ENCODE data around the gene DOK3. TPM values are rescaled to one million over a fixed set of nuclear protein-coding genes. Genes with fewer than 3 reads are reported as not detected.

DOK3 gene
- total RNA-seq, 2 experiments from 2014 or later = 7.3 to 7.8 TPM

GRCh38 chr5:177476531-177477233 lies 32.9 kb downstream of the DOK3 start:
- ChIA-PET CTCF (interaction anchor here (0.8 to 3.7 kb wide), 7 partner anchors 19 to 86 kb away, joined by 5 to 16 read pairs (median 9); partner anchors contain the start of gene PDLIM7), POLR2A (interaction anchor here (1.1 to 3.5 kb wide), 4 partner anchors 17 to 50 kb away, joined by 3 to 12 read pairs (median 4); partner anchors contain the start of gene GRK6)
- Mint-ChIP-seq H3K4me3 (no peak overlapping the region), H3K27me3 (ENCODE audit: low read depth) (peaks cover 4% of the 10 kb centered on the region), H3K4me1 (ENCODE audit: low read depth) (peaks cover 68% of the 10 kb centered on the region), H3K9me3 (ENCODE audit: insufficient read depth) (no peaks in the 10 kb centered on the region), H3K36me3 (ENCODE audit: low read depth) (peaks cover 10% of the 10 kb centered on the region), H3K27ac (peak overlapping the region; percentile 58)
- DNase-seq = no peak
- ATAC-seq = no peak

GRCh38 chr5:177475563-177476427 lies 33.8 kb downstream of the DOK3 start:
- H3K9me3 Mint-ChIP-seq (ENCODE audit: insufficient read depth) = no peaks in the 10 kb centered on the region
- peak overlapping the region; percentile 58 for H3K27ac Mint-ChIP-seq
- no peak for ATAC-seq
- DNase-seq = no peak
- POLR2A ChIA-PET = interaction anchor here (1.1 to 1.7 kb wide), 2 partner anchors 38 to 49 kb away, joined by 3 to 4 read pairs; partner anchors contain the start of gene GRK6
- no peak overlapping the region for H3K4me3 Mint-ChIP-seq
- peaks cover 15% of the 10 kb centered on the region for H3K36me3 Mint-ChIP-seq (ENCODE audit: low read depth)
- peaks cover 77% of the 10 kb centered on the region for H3K4me1 Mint-ChIP-seq (ENCODE audit: low read depth)
- CTCF ChIA-PET = interaction anchor here (0.8 to 3.6 kb wide), 5 partner anchors 17 to 85 kb away, joined by 3 to 16 read pairs (median 9); no protein-coding TSS in a partner anchor
- H3K27me3 Mint-ChIP-seq (ENCODE audit: low read depth) = peaks cover 4% of the 10 kb centered on the region

- DNase-seq = no peak
- Mint-ChIP-seq H3K27ac (peak overlapping the region; percentile 70), H3K9me3 (ENCODE audit: insufficient read depth) (no peaks in the 10 kb centered on the region), H3K4me1 (ENCODE audit: low read depth) (peaks cover 78% of the 10 kb centered on the region), H3K4me3 (peak overlapping the region; percentile 54), H3K27me3 (ENCODE audit: low read depth) (peaks cover 4% of the 10 kb centered on the region), H3K36me3 (ENCODE audit: low read depth) (peaks cover 17% of the 10 kb centered on the region)
- no peak for ATAC-seq
- CTCF ChIA-PET = interaction anchor here (1.2 to 2.5 kb wide), 2 partner anchors 17 to 18 kb away, joined by 3 to 10 read pairs; no protein-coding TSS in a partner anchor
- POLR2A ChIA-PET = interaction anchor here (1.1 kb wide), 1 partner anchor 20 kb away, joined by 4 read pairs; no protein-coding TSS in a partner anchor
Measured at GRCh38 chr5:177474846-177475562, 34.6 kb downstream of the DOK3 start.

GRCh38 chr5:177474002-177474476 lies 35.6 kb downstream of the DOK3 start:
- Mint-ChIP-seq H3K4me1 (ENCODE audit: low read depth) (peaks cover 76% of the 10 kb centered on the region), H3K27ac (peak overlapping the region; percentile 70)
- POLR2A ChIA-PET = interaction anchor here (1.1 kb wide), 1 partner anchor 19 kb away, joined by 4 read pairs; no protein-coding TSS in a partner anchor

GRCh38 chr5:177473443-177474001 lies 36.1 kb downstream of the DOK3 start, which contains the start of gene DBN1:
DBN1 (minus strand) TSS chr5:177473634; CDS start chr5:177473521, 113 bp downstream.
- DNase-seq = peak; percentile 51
- H3K36me3 Mint-ChIP-seq (ENCODE audit: low read depth) = peaks cover 12% of the 10 kb centered on the region
- ATAC-seq = peak; percentile 27
- H3K4me3 Mint-ChIP-seq = peak within 1 kb of the TSS; percentile 80
- ChIA-PET CTCF (interaction anchor here (1.9 to 4.0 kb wide), 6 partner anchors 9 to 84 kb away, joined by 4 to 45 read pairs (median 26); partner anchors contain the start of gene PDLIM7), POLR2A (interaction anchor here (0.6 to 1.2 kb wide), 3 partner anchors 18 to 25 kb away, joined by 3 to 6 read pairs (median 4); no protein-coding TSS in a partner anchor)
- peaks cover 4% of the 10 kb centered on the region for H3K27me3 Mint-ChIP-seq (ENCODE audit: low read depth)
- peaks cover 76% of the 10 kb centered on the region for H3K4me1 Mint-ChIP-seq (ENCODE audit: low read depth)
- peak within 1 kb of the TSS; percentile 83 for H3K27ac Mint-ChIP-seq
- H3K9me3 Mint-ChIP-seq (ENCODE audit: insufficient read depth) = no peaks in the 10 kb centered on the region

More at GRCh38 chr5:177474002-177474476, 35.6 kb downstream of the DOK3 start:
- Mint-ChIP-seq H3K36me3 (ENCODE audit: low read depth) (peaks cover 16% of the 10 kb centered on the region), H3K4me3 (peak overlapping the region; percentile 54), H3K27me3 (ENCODE audit: low read depth) (peaks cover 4% of the 10 kb centered on the region), H3K9me3 (ENCODE audit: insufficient read depth) (no peaks in the 10 kb centered on the region)
- DNase-seq (no peak), ATAC-seq (no peak)
- CTCF ChIA-PET = interaction anchor here (1.9 to 4.0 kb wide), 4 partner anchors 9 to 71 kb away, joined by 4 to 24 read pairs (median 10); partner anchors contain the start of gene PDLIM7

- ChIA-PET POLR2A (interaction anchor here (0.6 to 1.8 kb wide), 9 partner anchors 10 to 82 kb away, joined by 3 to 8 read pairs (median 5); partner anchors contain the start of genes GRK6 and PDLIM7), CTCF (interaction anchor here (1.0 to 4.0 kb wide), 11 partner anchors 8 to 359 kb away, joined by 3 to 45 read pairs (median 8); partner anchors contain the start of gene PDLIM7)
- H3K9me3 Mint-ChIP-seq (ENCODE audit: insufficient read depth) = no peaks in the 10 kb centered on the region
- H3K27me3 Mint-ChIP-seq (ENCODE audit: low read depth) = peaks cover 4% of the 10 kb centered on the region
- peaks cover 70% of the 10 kb centered on the region for H3K4me1 Mint-ChIP-seq (ENCODE audit: low read depth)
- peak overlapping the region; percentile 80 for H3K4me3 Mint-ChIP-seq
- DNase-seq (peak; percentile 88), ATAC-seq (peak; percentile 66)
- H3K27ac Mint-ChIP-seq = peak overlapping the region; percentile 89
- H3K36me3 Mint-ChIP-seq (ENCODE audit: low read depth) = peaks cover 15% of the 10 kb centered on the region
Measured at GRCh38 chr5:177472460-177473442, 36.9 kb downstream of the DOK3 start.

- Mint-ChIP-seq H3K4me1 (ENCODE audit: low read depth) (peaks cover 66% of the 10 kb centered on the region), H3K36me3 (ENCODE audit: low read depth) (peaks cover 22% of the 10 kb centered on the region), H3K4me3 (peak overlapping the region; percentile 80), H3K27ac (peak overlapping the region; percentile 89), H3K9me3 (ENCODE audit: insufficient read depth) (no peaks in the 10 kb centered on the region), H3K27me3 (ENCODE audit: low read depth) (peaks cover 4% of the 10 kb centered on the region)
- ChIA-PET CTCF (interaction anchor here (1.0 to 4.0 kb wide), 10 partner anchors 9 to 358 kb away, joined by 3 to 45 read pairs (median 10); partner anchors contain the start of gene PDLIM7), POLR2A (interaction anchor here (0.7 to 1.8 kb wide), 9 partner anchors 9 to 81 kb away, joined by 3 to 8 read pairs (median 5); partner anchors contain the start of genes GRK6 and PDLIM7)
- ATAC-seq (peak; percentile 32), DNase-seq (peak; percentile 80)
Measured at GRCh38 chr5:177471610-177472356, 37.8 kb downstream of the DOK3 start.

- Mint-ChIP-seq H3K27me3 (ENCODE audit: low read depth) (peaks cover 4% of the 10 kb centered on the region), H3K4me1 (ENCODE audit: low read depth) (peaks cover 58% of the 10 kb centered on the region), H3K27ac (peak overlapping the region; percentile 89), H3K9me3 (ENCODE audit: insufficient read depth) (no peaks in the 10 kb centered on the region), H3K36me3 (ENCODE audit: low read depth) (peaks cover 29% of the 10 kb centered on the region), H3K4me3 (peak overlapping the region; percentile 80)
- ChIA-PET CTCF (interaction anchor here (1.0 to 4.0 kb wide), 8 partner anchors 8 to 357 kb away, joined by 3 to 45 read pairs (median 16); no protein-coding TSS in a partner anchor), POLR2A (interaction anchor here (0.9 to 1.8 kb wide), 5 partner anchors 8 to 54 kb away, joined by 3 to 7 read pairs (median 3); partner anchors contain the start of gene PDLIM7)
- no peak for DNase-seq
- ATAC-seq = peak; percentile 1
Measured at GRCh38 chr5:177470759-177471536, 38.7 kb downstream of the DOK3 start.

Data from activated CD8-positive, alpha-beta T cell treated with anti-CD3 and anti-CD28 coated beads, Interleukin-2, amount 10 ng/mL, durations not matched to agents 7 days and 5 days (primary cell).